ENCODE results near the gene SRPRA.
"Not testable (repeated sequence)": the region's sequence is repeated elsewhere in the genome, so short reads cannot be mapped to it uniquely, and the experiment has no call there.

The SRPRA gene

GRCh38 chr11:126282736-126283591, 14.3 kb upstream of the SRPRA start, which contains the start of gene TIRAP:
Gene TIRAP (plus strand): TSS chr11:126283093. CDS start chr11:126290895, 7,802 bp downstream.
- DNase-seq: peak; percentile 58

GRCh38 chr11:126282361-126282735, 13.7 kb upstream of the SRPRA start:
- peak; percentile 33 for DNase-seq

- no peak for DNase-seq
These were observed 13.0 kb upstream of the SRPRA start for GRCh38 chr11:126281666-126282175.

- no peak for DNase-seq
These were observed 12.6 kb upstream of the SRPRA start for GRCh38 chr11:126281245-126281644.

- no peak for DNase-seq
These were observed 11.9 kb upstream of the SRPRA start for GRCh38 chr11:126280595-126280994.

GRCh38 chr11:126279191-126279590, 10.5 kb upstream of the SRPRA start:
- DNase-seq: no peak

- no peak for DNase-seq
These were observed 9.1 kb upstream of the SRPRA start for GRCh38 chr11:126277780-126278179.

GRCh38 chr11:126277322-126277721, 8.6 kb upstream of the SRPRA start:
- DNase-seq: no peak

GRCh38 chr11:126268361-126268707, 361 bp downstream of the SRPRA start:
- DNase-seq: no peak

GRCh38 chr11:126267650-126268049, 1.0 kb downstream of the SRPRA start:
- DNase-seq: no peak

GRCh38 chr11:126265811-126266210, 2.9 kb downstream of the SRPRA start:
- DNase-seq: no peak

- DNase-seq: no peak
These were observed 5.2 kb downstream of the SRPRA start for GRCh38 chr11:126263489-126263888.

- no peak for DNase-seq
These were observed 6.5 kb downstream of the SRPRA start for GRCh38 chr11:126262216-126262615.

- no peak for DNase-seq
These were observed 10.9 kb downstream of the SRPRA start for GRCh38 chr11:126257764-126258163.

GRCh38 chr11:126257144-126257543, 11.6 kb downstream of the SRPRA start:
- DNase-seq: no peak

- no peak for DNase-seq
These were observed 12.5 kb downstream of the SRPRA start for GRCh38 chr11:126256216-126256615.

- not testable (repeated sequence) for DNase-seq
These were observed 13.2 kb downstream of the SRPRA start for GRCh38 chr11:126255507-126255906.

- no peak for DNase-seq
These were observed 13.9 kb downstream of the SRPRA start for GRCh38 chr11:126254819-126255218.

GRCh38 chr11:126253265-126253664, 15.4 kb downstream of the SRPRA start:
- DNase-seq: no peak

- DNase-seq: no peak
These were observed 22.1 kb downstream of the SRPRA start for GRCh38 chr11:126246636-126247035.

- DNase-seq: no peak
These were observed 35.3 kb downstream of the SRPRA start for GRCh38 chr11:126233391-126233790.

GRCh38 chr11:126232683-126233082, 36.0 kb downstream of the SRPRA start:
- no peak for DNase-seq

GRCh38 chr11:126231725-126232459, 36.8 kb downstream of the SRPRA start:
- no peak for DNase-seq
